Activated CD8-positive, alpha-beta memory T cell treated with anti-CD3 and anti-CD28 coated beads, Interleukin-2, amount 50 U/mL, for 4 hours (primary cell): ENCODE results near the gene PIPOX.

Experiments
- DNase-seq: peaks from one replicate; pipeline ENCODE4 v3.0.0-alpha.2; 2020

The PIPOX gene

DNA sequence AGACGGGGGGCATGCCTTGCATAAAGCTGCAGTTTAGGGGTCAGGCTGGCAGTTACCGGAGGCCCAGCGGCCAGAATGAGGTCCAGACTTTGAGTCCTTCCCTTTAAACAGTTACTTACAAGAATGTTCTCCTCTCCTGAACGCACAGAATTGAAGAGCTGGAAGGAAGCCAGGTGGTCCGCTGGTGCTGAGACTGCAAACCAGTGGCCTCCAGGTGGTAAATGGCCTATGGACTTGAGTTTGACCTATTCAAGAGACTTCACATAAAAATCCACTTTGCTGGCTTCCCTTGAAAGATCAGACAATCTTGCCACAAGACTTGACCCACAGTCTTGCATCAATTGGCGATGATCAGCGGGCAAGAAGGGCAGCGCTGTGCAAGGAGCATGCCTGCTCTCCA is 22.4 kb upstream of the PIPOX start:
- no peak for DNase-seq

DNA sequence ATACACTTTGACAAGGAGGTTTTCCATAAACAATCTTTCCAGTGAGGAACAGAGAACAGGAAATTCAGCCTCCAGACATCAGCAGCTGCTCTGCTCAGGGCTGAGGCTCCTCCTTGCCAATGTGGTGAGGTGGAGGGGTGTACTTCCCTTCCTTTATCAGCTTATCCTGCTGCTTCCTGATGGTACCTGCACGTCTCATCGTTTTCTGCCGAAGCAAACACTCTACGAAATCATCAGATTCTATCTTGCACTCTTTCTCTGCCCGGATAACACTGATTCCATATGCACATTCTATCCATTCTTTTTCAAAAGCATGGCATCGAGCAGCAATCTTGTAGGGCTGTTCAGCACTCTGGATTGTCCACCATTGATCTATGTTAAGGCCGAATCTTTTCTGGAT is 21.7 kb upstream of the PIPOX start:
- no peak for DNase-seq

GRCh38 chr17:29022074-29022473 is 20.9 kb upstream of the PIPOX start:
- DNase-seq = no peak

DNA sequence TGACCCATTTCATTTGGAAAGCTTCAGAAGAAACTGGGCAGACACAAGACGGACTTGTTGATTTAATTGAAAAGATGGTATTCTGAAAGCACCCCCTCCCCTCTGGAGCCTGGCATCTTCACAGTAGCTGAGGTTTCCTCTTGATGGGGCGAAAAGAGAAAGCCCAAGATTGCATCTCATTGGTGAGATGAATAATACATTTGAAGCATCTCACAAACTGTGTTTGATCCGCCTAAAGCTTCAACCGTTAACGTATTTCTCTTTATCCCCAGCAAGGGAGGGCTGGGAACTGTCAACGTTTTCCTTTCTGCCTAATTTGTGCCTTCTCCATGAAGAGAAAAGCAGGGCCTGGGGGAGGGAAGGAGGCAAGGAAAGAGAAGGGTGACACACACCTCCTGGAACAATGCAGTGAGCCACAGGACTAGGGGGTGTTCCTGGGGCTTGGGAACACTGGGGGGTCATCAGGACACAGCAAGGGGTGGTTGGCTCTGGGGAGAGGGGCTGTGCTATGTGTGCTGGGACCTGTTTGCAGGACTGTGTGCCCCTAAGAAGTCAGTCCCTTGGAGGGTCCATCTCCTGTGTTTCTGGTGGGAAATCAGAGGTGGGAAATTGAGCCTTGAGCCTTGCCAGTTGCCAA is 18.5 kb upstream of the PIPOX start:
- DNase-seq = no peak

GRCh38 chr17:29031488-29031887 is 11.5 kb upstream of the PIPOX start:
- no peak for DNase-seq

- no peak for DNase-seq
Measured at GRCh38 chr17:29032013-29032856, 10.7 kb upstream of the PIPOX start.

GRCh38 chr17:29032857-29033197 is 10.1 kb upstream of the PIPOX start:
- no peak for DNase-seq

GRCh38 chr17:29034510-29034909 is 8.4 kb upstream of the PIPOX start:
- no peak for DNase-seq

GRCh38 chr17:29036584-29036983 is 6.4 kb upstream of the PIPOX start:
- no peak for DNase-seq

DNA sequence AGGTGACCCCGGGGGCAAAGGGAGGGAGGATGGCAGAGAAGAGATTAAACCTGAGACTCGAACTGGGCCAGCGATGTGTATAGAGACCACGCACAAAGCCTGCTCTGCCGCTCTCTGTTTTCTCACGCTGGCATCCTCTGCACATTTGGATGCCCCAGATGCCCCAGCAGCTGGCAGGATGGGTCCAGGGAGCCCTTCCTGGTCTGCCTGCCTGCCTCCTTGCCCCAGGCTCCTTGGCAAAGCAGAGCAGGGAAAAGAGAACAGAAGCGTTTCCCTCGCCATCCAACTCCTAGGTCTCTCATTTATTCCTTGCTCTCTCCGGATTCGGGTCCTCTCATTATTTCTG is 5.2 kb upstream of the PIPOX start:
- DNase-seq = no peak

DNA sequence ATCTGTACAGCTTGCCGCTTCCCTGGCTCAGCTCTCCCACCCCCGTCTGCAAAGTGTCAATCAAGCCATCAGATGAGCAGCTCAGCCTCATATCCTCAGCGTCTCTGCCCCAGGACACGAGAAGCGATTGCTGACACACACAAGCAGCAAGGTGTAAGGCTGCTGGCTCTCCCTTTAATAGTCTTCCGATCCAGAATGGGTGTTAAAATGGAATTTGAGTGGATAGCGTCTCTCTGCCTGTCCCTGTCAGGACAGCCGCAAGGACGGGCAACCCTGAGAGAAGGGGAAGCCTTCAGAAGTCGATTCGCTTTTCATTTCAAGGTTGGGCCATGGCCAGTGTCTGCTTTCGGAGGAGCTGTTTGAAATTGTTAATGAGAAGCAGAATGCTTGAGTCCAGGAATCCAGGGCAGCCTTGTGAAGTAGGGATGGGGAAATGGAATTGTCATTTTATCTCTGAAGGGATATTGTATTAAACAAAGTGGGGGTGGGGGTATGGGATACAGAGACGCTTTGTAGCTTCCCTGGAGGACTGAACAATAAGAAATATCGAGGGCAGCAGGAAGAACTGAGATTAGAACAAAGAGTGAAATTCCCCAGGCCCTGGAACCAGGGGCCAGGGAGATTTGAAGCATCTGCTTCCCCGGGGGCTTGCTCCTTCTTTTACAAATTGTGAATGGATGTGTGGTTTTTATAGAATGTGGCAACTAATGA is 4.7 kb upstream of the PIPOX start:
- no peak for DNase-seq

- no peak for DNase-seq
Measured at GRCh38 chr17:29039764-29040598, 3.0 kb upstream of the PIPOX start.

GRCh38 chr17:29041091-29041490 is 1.9 kb upstream of the PIPOX start:
- no peak for DNase-seq

DNA sequence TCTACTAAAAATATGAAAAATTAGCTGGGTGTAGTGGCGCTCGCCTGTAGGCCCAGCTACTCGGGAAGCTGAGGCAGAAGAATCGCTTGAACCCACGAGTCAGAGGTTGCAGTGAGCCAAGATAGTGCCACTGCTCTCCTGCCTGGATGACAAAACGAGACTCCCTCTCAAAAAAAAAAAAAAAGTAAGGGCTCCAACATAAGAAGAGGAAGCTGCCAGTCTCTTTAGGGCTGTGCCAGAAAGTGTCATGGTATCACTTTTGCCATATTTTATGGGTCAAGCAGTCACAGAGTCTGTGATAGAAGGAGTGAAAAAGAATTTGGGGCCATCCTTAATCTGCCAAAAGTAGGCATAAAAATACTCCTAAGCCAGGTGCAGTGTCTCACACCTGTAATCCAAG is 1.4 kb upstream of the PIPOX start:
- no peak for DNase-seq

DNA sequence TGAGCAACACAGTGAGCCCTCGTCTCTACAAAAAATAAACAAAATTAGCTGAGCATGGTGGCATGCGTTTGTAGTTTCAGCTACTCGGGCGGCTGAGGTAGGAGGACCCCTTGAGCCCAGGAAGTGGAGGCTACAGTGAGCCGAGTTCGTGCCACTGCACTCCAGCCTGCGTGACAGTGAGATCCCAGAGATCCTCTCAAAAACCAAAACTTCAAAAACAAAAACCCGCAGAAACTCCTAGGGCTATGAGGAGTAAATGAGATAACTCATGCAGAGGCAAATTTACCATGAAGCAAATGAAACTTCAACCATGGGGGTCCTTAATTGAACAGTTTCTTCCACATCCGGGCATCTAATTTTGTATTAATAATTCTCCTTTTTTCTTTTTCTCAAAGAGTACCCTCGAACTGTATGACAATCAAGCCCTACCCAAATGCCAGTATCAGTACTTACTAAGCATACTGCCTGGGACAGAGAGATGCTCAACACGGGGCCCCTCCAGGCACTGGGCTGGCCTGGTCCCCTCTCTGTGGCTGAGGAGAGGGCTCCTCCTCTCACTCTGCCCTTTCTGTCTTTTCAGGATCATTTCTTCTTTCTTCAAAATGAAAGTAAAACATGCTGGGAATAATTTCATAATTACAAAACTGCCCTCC is 789 bp upstream of the PIPOX start:
- DNase-seq = no peak

DNA sequence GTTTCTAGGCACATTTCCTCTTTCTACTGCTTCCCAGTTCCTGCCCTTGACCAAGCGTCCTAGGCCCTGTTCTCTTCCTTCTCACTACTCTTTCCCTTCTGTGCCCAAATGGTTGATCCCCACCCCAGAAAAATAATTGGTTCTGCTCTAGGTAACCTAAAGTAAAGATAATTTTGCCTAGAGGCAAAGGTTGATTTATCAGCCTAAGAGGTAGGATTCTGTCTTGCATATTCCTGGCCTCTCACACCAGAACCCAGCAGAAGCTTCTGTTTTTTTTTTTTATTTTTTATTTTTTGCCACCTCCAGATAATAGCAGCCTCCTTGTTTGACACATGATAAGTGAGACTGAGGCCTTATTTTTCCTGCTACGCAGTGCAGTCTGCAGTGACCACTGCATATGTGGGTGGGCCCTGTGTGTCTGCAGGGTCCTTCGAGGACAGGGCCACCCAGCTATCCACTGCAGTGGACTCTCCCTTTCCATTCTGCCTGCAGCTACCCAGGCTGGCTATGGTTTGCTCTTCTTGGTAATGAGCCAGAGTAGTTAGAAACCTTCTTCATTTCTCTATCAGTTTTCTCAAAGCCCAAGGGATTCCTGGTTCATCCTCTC is 701 bp downstream of the PIPOX start:
- no peak for DNase-seq

- DNase-seq = no peak
Measured at GRCh38 chr17:29045026-29045425, 2.1 kb downstream of the PIPOX start.

DNA sequence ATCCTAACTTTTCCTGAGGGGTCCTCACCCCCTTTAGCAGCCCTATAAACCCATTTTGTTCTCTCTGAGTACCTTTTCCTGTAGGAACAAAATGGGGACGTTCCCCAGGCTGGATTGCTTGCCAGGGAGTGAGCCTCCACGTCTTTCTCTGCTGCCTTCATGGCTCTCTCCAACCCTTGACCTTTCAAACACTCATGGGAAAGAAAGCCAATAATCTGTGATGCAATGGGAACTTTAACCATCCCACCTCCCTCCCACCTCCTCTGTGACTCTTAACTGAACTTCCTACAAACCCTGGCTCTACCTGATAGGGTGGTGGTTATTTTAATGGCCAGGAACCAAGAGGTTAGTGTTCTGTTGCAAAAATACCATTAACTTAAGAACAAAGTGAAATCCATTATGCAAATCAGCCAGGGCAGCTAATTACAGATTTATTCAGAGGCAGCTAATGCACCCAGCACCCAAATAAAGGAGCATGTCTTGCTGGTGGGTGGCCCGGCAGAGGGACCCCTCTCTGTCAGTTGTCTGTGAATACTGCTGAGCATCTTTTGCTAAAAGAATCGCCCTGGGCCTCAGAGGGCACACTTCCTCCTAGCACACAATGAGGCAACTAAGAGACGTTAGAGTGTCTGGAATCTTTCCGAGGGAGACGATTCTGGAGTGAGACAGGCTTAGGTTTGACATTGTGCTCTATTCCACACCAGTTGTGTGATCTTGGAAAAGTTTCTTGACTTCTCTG is 3.0 kb downstream of the PIPOX start:
- DNase-seq = no peak

DNA sequence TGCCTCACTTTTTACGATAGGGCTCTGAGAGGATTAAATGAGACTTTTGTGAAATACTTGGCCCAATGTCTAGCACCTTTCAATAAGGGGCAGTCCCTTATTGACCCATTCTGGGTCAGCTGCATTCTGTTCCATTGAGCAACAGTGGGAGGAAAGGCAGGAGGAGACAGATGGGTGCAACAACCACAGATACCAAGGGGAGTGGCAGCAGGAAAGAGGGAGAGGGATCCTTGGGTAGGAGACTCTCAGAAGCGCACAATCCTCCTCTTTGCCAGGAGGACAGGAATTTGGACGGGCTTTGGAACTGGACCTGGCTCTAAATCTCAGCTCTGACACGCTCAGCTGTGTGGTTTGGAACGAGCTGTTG is 3.5 kb downstream of the PIPOX start:
- no peak for DNase-seq

DNA sequence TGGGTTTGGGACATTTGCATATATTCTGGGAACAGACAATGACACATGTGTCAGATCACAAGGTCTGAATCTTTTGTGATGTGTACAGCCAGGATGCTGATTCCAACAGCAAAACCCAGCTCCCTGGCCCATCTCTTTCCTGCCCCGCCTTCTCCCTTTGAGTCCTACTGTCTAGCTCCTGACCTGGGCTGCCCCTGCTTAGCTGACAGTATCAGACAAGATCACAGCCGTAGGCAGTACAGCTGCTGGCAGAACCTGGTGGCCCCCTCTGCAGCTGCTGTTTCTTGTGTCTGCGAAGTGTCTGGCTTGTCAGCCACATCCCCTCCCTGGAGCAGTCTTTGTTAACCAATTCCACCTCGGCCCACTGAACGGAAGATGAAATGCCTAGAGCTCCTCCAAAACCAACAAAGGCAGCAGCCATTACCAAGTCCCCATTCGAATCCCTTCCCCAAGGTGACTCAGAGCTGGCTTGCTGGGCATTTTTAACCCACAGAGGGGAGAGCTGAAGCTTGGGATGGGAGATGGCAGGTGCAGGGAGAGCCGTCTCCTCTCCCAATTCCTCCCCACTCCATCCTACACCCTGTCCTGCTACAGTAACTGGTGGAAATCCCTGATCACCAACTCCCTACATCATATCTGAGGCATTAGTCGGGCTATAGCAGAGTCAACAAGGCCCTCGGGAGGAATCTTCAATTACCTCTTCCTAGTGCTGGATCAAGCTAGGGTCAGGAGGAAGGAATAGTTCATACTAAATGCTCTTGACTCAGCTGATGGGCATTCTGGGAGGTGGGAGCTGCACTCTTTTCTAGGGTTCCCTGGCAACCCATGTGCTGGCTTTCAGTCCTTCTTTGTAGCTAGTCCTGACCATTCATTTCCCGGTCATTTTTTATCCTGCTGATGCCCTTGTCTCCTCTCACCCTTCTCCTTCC is 5.8 kb downstream of the PIPOX start:
- no peak for DNase-seq
